Measurements from ENCODE around the gene ZMYM5.
A peak's percentile ranks its signal among the peaks of the same experiment; 100 is the strongest.

Gene ZMYM5

DNA sequence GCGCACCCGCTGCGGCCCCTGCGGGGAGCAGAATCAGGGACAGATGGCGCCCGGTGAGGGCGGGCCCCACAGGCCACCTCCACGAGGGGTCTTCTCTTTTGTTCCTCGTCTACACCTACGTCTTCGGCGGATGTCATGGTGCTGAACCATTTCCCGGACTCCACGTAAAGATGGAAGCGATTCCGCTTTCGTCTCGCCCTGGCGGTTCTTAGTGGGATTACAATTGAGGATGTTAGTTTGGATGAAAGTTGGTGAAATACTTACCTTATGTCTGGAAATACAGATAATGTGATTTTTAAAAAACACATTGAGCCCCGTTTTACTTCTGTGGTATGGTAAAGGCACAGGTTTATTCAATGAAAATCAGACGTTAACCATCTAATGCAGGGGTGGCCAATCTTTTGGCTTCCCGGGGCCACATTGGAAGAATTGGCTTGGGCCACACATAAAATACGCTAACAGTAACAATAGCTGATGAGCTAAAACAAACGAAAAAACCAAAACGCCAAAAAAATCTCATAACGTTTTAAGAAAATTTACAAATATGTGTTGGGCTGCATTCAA is 1.4 kb upstream of the ZMYM5 start:
- peak overlapping the region; percentile 92 for H3K4me3 ChIP-seq (ENCODE audit: low read length)
- H3K27me3 ChIP-seq (ENCODE audit: control insufficient read depth, low read length) = no peaks in the 10 kb centered on the region
- peak overlapping the region; percentile 92 for H3K4me2 ChIP-seq (ENCODE audit: low read length)
- peak overlapping the region; percentile 92 for H3K27ac ChIP-seq (ENCODE audit: low read depth, low read length)
- peaks cover 9% of the 10 kb centered on the region; the same call in 1 of the 2 replicates for H3F3A ChIP-seq (ENCODE audit: control insufficient read depth, insufficient read depth)
- no peaks in the 10 kb centered on the region for H3K9me2 ChIP-seq (replicated peaks; ENCODE audit: control insufficient read depth, low read length)
- H4K20me1 ChIP-seq (ENCODE audit: control insufficient read depth, insufficient read depth, low read depth, low read length) = no peaks in the 10 kb centered on the region
- H3K36me3 ChIP-seq (ENCODE audit: control insufficient read depth, low read length) = peaks cover 16% of the 10 kb centered on the region
- H3K4me1 ChIP-seq (ENCODE audit: control insufficient read depth, low read length) = peaks cover 29% of the 10 kb centered on the region
- H3K9me3 ChIP-seq (ENCODE audit: control insufficient read depth, insufficient read depth, low read length) = no peaks in the 10 kb centered on the region
- peaks cover 57% of the 10 kb centered on the region for H3K79me2 ChIP-seq (ENCODE audit: control insufficient read depth, low read length)
- no peak for TF ChIP-seq EZH2phosphoT487 (IDR thresholded peaks at IDR 0.05; ENCODE audit: borderline replicate concordance, low read length)
- TF ChIP-seq, protein P1, sequence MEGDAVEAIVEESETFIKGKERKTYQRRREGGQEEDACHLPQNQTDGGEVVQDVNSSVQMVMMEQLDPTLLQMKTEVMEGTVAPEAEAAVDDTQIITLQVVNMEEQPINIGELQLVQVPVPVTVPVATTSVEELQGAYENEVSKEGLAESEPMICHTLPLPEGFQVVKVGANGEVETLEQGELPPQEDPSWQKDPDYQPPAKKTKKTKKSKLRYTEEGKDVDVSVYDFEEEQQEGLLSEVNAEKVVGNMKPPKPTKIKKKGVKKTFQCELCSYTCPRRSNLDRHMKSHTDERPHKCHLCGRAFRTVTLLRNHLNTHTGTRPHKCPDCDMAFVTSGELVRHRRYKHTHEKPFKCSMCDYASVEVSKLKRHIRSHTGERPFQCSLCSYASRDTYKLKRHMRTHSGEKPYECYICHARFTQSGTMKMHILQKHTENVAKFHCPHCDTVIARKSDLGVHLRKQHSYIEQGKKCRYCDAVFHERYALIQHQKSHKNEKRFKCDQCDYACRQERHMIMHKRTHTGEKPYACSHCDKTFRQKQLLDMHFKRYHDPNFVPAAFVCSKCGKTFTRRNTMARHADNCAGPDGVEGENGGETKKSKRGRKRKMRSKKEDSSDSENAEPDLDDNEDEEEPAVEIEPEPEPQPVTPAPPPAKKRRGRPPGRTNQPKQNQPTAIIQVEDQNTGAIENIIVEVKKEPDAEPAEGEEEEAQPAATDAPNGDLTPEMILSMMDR (IDR thresholded peaks at IDR 0.05; ENCODE audit: low read depth, low read length, poor library complexity, severe bottlenecking) = peak; percentile 69

- Histone ChIP-seq H3K9me2 (replicated peaks; ENCODE audit: control insufficient read depth, low read length) (no peaks in the 10 kb centered on the region), H3K9me3 (ENCODE audit: control insufficient read depth, insufficient read depth, low read length) (no peaks in the 10 kb centered on the region), H3F3A (ENCODE audit: control insufficient read depth, insufficient read depth) (peaks cover 8% of the 10 kb centered on the region; the same call in 1 of the 2 replicates), H4K20me1 (ENCODE audit: control insufficient read depth, insufficient read depth, low read depth, low read length) (no peaks in the 10 kb centered on the region), H3K36me3 (ENCODE audit: control insufficient read depth, low read length) (peaks cover 17% of the 10 kb centered on the region), H3K27ac (ENCODE audit: low read depth, low read length) (peak overlapping the region; percentile 92), H3K4me1 (ENCODE audit: control insufficient read depth, low read length) (peaks cover 29% of the 10 kb centered on the region), H3K27me3 (ENCODE audit: control insufficient read depth, low read length) (no peaks in the 10 kb centered on the region), H3K4me3 (ENCODE audit: low read length) (peak overlapping the region; percentile 92), H3K79me2 (ENCODE audit: control insufficient read depth, low read length) (peaks cover 62% of the 10 kb centered on the region), H3K4me2 (ENCODE audit: low read length) (peak overlapping the region; percentile 92)
- no peak for TF ChIP-seq EZH2phosphoT487 (IDR thresholded peaks at IDR 0.05; ENCODE audit: borderline replicate concordance, low read length)
- TF ChIP-seq, protein P1 (IDR thresholded peaks at IDR 0.05; ENCODE audit: low read depth, low read length, poor library complexity, severe bottlenecking) = no peak
Observed at GRCh38 chr13:19864024-19864745, 736 bp upstream of the ZMYM5 start.

GRCh38 chr13:19862481-19863313 is 752 bp downstream of the ZMYM5 start:
- peaks cover 5% of the 10 kb centered on the region; the same call in 1 of the 2 replicates for H3F3A ChIP-seq (ENCODE audit: control insufficient read depth, insufficient read depth)
- H3K79me2 ChIP-seq (ENCODE audit: control insufficient read depth, low read length) = peaks cover 73% of the 10 kb centered on the region
- no peaks in the 10 kb centered on the region for H3K27me3 ChIP-seq (ENCODE audit: control insufficient read depth, low read length)
- peak overlapping the region; percentile 83 for H3K4me2 ChIP-seq (ENCODE audit: low read length)
- H3K4me3 ChIP-seq (ENCODE audit: low read length) = peak overlapping the region; percentile 92
- peak overlapping the region; percentile 92 for H3K27ac ChIP-seq (ENCODE audit: low read depth, low read length)
- no peaks in the 10 kb centered on the region for H3K9me2 ChIP-seq (replicated peaks; ENCODE audit: control insufficient read depth, low read length)
- peaks cover 24% of the 10 kb centered on the region for H3K36me3 ChIP-seq (ENCODE audit: control insufficient read depth, low read length)
- peaks cover 24% of the 10 kb centered on the region for H3K4me1 ChIP-seq (ENCODE audit: control insufficient read depth, low read length)
- no peaks in the 10 kb centered on the region for H3K9me3 ChIP-seq (ENCODE audit: control insufficient read depth, insufficient read depth, low read length)
- no peak for TF ChIP-seq EZH2phosphoT487 (IDR thresholded peaks at IDR 0.05; ENCODE audit: borderline replicate concordance, low read length)
- TF ChIP-seq, protein P1 (IDR thresholded peaks at IDR 0.05; ENCODE audit: low read depth, low read length, poor library complexity, severe bottlenecking) = no peak
- no peaks in the 10 kb centered on the region for H4K20me1 ChIP-seq (ENCODE audit: control insufficient read depth, insufficient read depth, low read depth, low read length)
